ENCODE data around the gene CAPN9.

CAPN9 gene

GRCh38 chr1:230791986-230792564, 44.9 kb downstream of the CAPN9 start:
- H3K4me2 ChIP-seq (ENCODE audit: low read length), result no peak overlapping the region
- no peaks in the 10 kb centered on the region for H3F3A ChIP-seq (ENCODE audit: control insufficient read depth, insufficient read depth)
- H3K27me3 ChIP-seq (ENCODE audit: control insufficient read depth, low read length), result no peaks in the 10 kb centered on the region
- H3K4me1 ChIP-seq (ENCODE audit: control insufficient read depth, low read length), result no peaks in the 10 kb centered on the region
- no peaks in the 10 kb centered on the region for H3K9me3 ChIP-seq (ENCODE audit: control insufficient read depth, insufficient read depth, low read length)
- TF ChIP-seq EZH2phosphoT487 (IDR thresholded peaks at IDR 0.05; ENCODE audit: borderline replicate concordance, low read length), result no peak
- TF ChIP-seq, protein P1, sequence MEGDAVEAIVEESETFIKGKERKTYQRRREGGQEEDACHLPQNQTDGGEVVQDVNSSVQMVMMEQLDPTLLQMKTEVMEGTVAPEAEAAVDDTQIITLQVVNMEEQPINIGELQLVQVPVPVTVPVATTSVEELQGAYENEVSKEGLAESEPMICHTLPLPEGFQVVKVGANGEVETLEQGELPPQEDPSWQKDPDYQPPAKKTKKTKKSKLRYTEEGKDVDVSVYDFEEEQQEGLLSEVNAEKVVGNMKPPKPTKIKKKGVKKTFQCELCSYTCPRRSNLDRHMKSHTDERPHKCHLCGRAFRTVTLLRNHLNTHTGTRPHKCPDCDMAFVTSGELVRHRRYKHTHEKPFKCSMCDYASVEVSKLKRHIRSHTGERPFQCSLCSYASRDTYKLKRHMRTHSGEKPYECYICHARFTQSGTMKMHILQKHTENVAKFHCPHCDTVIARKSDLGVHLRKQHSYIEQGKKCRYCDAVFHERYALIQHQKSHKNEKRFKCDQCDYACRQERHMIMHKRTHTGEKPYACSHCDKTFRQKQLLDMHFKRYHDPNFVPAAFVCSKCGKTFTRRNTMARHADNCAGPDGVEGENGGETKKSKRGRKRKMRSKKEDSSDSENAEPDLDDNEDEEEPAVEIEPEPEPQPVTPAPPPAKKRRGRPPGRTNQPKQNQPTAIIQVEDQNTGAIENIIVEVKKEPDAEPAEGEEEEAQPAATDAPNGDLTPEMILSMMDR (IDR thresholded peaks at IDR 0.05; ENCODE audit: low read depth, low read length, poor library complexity, severe bottlenecking), result no peak
- H4K20me1 ChIP-seq (ENCODE audit: control insufficient read depth, insufficient read depth, low read depth, low read length), result no peaks in the 10 kb centered on the region
- no peak overlapping the region for H3K27ac ChIP-seq (ENCODE audit: low read depth, low read length)
- H3K4me3 ChIP-seq (ENCODE audit: low read length), result no peak overlapping the region
- H3K9me2 ChIP-seq (replicated peaks; ENCODE audit: control insufficient read depth, low read length), result no peaks in the 10 kb centered on the region
- no peaks in the 10 kb centered on the region for H3K36me3 ChIP-seq (ENCODE audit: control insufficient read depth, low read length)
- H3K79me2 ChIP-seq (ENCODE audit: control insufficient read depth, low read length), result no peaks in the 10 kb centered on the region

GRCh38 chr1:230792691-230793462, 45.7 kb downstream of the CAPN9 start:
- no peaks in the 10 kb centered on the region for H4K20me1 ChIP-seq (ENCODE audit: control insufficient read depth, insufficient read depth, low read depth, low read length)
- H3K4me3 ChIP-seq (ENCODE audit: low read length), result no peak overlapping the region
- no peaks in the 10 kb centered on the region for H3K36me3 ChIP-seq (ENCODE audit: control insufficient read depth, low read length)
- no peak overlapping the region for H3K27ac ChIP-seq (ENCODE audit: low read depth, low read length)
- no peaks in the 10 kb centered on the region for H3K27me3 ChIP-seq (ENCODE audit: control insufficient read depth, low read length)
- TF ChIP-seq EZH2phosphoT487 (IDR thresholded peaks at IDR 0.05; ENCODE audit: borderline replicate concordance, low read length), result no peak
- TF ChIP-seq, protein P1 (IDR thresholded peaks at IDR 0.05; ENCODE audit: low read depth, low read length, poor library complexity, severe bottlenecking), result no peak
- no peak overlapping the region for H3K4me2 ChIP-seq (ENCODE audit: low read length)
- no peaks in the 10 kb centered on the region for H3K9me3 ChIP-seq (ENCODE audit: control insufficient read depth, insufficient read depth, low read length)
- no peaks in the 10 kb centered on the region for H3K79me2 ChIP-seq (ENCODE audit: control insufficient read depth, low read length)
- no peaks in the 10 kb centered on the region for H3K4me1 ChIP-seq (ENCODE audit: control insufficient read depth, low read length)
- no peaks in the 10 kb centered on the region for H3K9me2 ChIP-seq (replicated peaks; ENCODE audit: control insufficient read depth, low read length)
- H3F3A ChIP-seq (ENCODE audit: control insufficient read depth, insufficient read depth), result no peaks in the 10 kb centered on the region

- Histone ChIP-seq H3K27ac (ENCODE audit: low read depth, low read length) (no peak overlapping the region), H3K4me3 (ENCODE audit: low read length) (no peak overlapping the region), H3F3A (ENCODE audit: control insufficient read depth, insufficient read depth) (no peaks in the 10 kb centered on the region), H3K9me3 (ENCODE audit: control insufficient read depth, insufficient read depth, low read length) (no peaks in the 10 kb centered on the region), H3K27me3 (ENCODE audit: control insufficient read depth, low read length) (no peaks in the 10 kb centered on the region), H3K79me2 (ENCODE audit: control insufficient read depth, low read length) (no peaks in the 10 kb centered on the region), H4K20me1 (ENCODE audit: control insufficient read depth, insufficient read depth, low read depth, low read length) (no peaks in the 10 kb centered on the region), H3K4me2 (ENCODE audit: low read length) (no peak overlapping the region), H3K4me1 (ENCODE audit: control insufficient read depth, low read length) (no peaks in the 10 kb centered on the region), H3K36me3 (ENCODE audit: control insufficient read depth, low read length) (no peaks in the 10 kb centered on the region), H3K9me2 (replicated peaks; ENCODE audit: control insufficient read depth, low read length) (no peaks in the 10 kb centered on the region)
- TF ChIP-seq, protein P1 (IDR thresholded peaks at IDR 0.05; ENCODE audit: low read depth, low read length, poor library complexity, severe bottlenecking), result no peak
- TF ChIP-seq EZH2phosphoT487 (IDR thresholded peaks at IDR 0.05; ENCODE audit: borderline replicate concordance, low read length), result no peak
Observed at GRCh38 chr1:230793463-230793745, 46.2 kb downstream of the CAPN9 start.
